Smooth muscle cell (in vitro differentiated cells): ENCODE measurements around the gene POLR1H. TPM values are rescaled to one million over a fixed set of nuclear protein-coding genes. Genes with fewer than 3 reads are reported as not detected.

Source experiments
- DNase-seq: peaks from one replicate; lab custom pipeline; 2025; ENCODE audit not compliant: unreplicated experiment; lab: John Stamatoyannopoulos, UW
- H2AFZ ChIP-seq: fragments of 200-600 bp; sonication (generic); 2 replicates; pipeline ENCODE4 v1.6.0; 2016; ENCODE audit warnings: antibody characterized with exemption, low read depth, mild to moderate bottlenecking
- H3F3A ChIP-seq: fragments of 200-600 bp; sonication (generic); 2 replicates; pipeline ENCODE4 v1.6.0; 2017; ENCODE audit warnings: antibody characterized with exemption, low read depth
- H3K27ac ChIP-seq: fragments of 200-600 bp; sonication (generic); 2 replicates; pipeline ENCODE4 v1.5.1; 2016; ENCODE audit warnings: low read depth, mild to moderate bottlenecking
- H3K27me3 ChIP-seq: fragments of 200-600 bp; sonication (generic); 2 replicates; pipeline ENCODE4 v1.6.1; 2016; ENCODE audit warnings: low read depth, mild to moderate bottlenecking
- H3K36me3 ChIP-seq: fragments of 200-600 bp; sonication (generic); 2 replicates; pipeline ENCODE4 v1.5.1; 2016; ENCODE audit warnings: low read depth
- H3K4me1 ChIP-seq: fragments of 200-600 bp; sonication (generic); 2 replicates; pipeline ENCODE4 v1.5.1; 2016; ENCODE audit warnings: low read depth
- H3K4me2 ChIP-seq: fragments of 200-600 bp; sonication (generic); 2 replicates; pipeline ENCODE4 v1.6.0; 2016; ENCODE audit warnings: mild to moderate bottlenecking
- H3K4me3 ChIP-seq: fragments of 200-600 bp; sonication (generic); 2 replicates; pipeline ENCODE4 v1.5.1; 2016; ENCODE audit warnings: mild to moderate bottlenecking
- H3K79me2 ChIP-seq: fragments of 200-600 bp; sonication (generic); 2 replicates; pipeline ENCODE4 v1.6.0; 2016; ENCODE audit warnings: low read depth, mild to moderate bottlenecking
- H3K9ac ChIP-seq: fragments of 200-600 bp; sonication (generic); 2 replicates; pipeline ENCODE4 v1.6.0; 2016; ENCODE audit warnings: low read depth
- H3K9me3 ChIP-seq: fragments of 200-600 bp; sonication (generic); replicated peaks from 2 replicates; pipeline ENCODE4 v1.5.1; 2016; ENCODE audit warnings: low read depth
- H4K20me1 ChIP-seq: fragments of 200-600 bp; sonication (generic); 2 replicates; pipeline ENCODE4 v1.6.0; 2016; ENCODE audit warnings: low read depth
- CTCF ChIP-seq: fragments of 200-600 bp; sonication (generic); IDR thresholded peaks from 2 replicates; pipeline ENCODE4 v1.5.1; 2017; ENCODE audit warnings: borderline replicate concordance, mild to moderate bottlenecking, antibody characterized with exemption; ENCODE audit not compliant: insufficient read depth, poor library complexity, severe bottlenecking
- WGBS: methylation state at CpG from one replicate; pipeline ENCODE4 v1.1.7; 2016; ENCODE audit warnings: low lambda C conversion rate; 5-methylcytosine and 5-hydroxymethylcytosine counted together
- polyA plus RNA-seq: library from polyadenylated mRNA; unstranded; fragments of >200 nt; fragmentation: Nextera tagmentation; extraction: Ambion mirVana; gene quantifications from 2 replicates; pipeline ENCODE4 v1.2.1, GENCODE V29; 2016
- total RNA-seq: library from RNA; depleted of rRNA; stranded (reverse); fragments of >200 nt; gene quantifications from 2 replicates; pipeline ENCODE4 v1.2.3, GENCODE V29; 2014

Gene POLR1H
- total and polyA plus RNA-seq, 2 experiments from 2014 or later, result 21.0 to 35.1 TPM

- H3F3A ChIP-seq, result peaks cover 3% of the 10 kb centered on the region
- no peak overlapping the region for H3K4me2 ChIP-seq
- TF ChIP-seq CTCF, result no peak
- no peak for DNase-seq
- H3K9me3 ChIP-seq, result no peaks in the 10 kb centered on the region
- no peaks in the 10 kb centered on the region for H3K79me2 ChIP-seq
- no peaks in the 10 kb centered on the region for H3K36me3 ChIP-seq
- no peak overlapping the region for H3K9ac ChIP-seq
- no peaks in the 10 kb centered on the region for H3K4me1 ChIP-seq
- no peaks in the 10 kb centered on the region for H3K27me3 ChIP-seq
- H2AFZ ChIP-seq, result no peak overlapping the region
- no peaks in the 10 kb centered on the region for H4K20me1 ChIP-seq
- 35% methylated on average over 1 of the region's 1 CpG for WGBS
- H3K27ac ChIP-seq, result no peak overlapping the region
- no peak overlapping the region for H3K4me3 ChIP-seq
These were observed 18.2 kb upstream of the POLR1H start for GRCh38 chr6:30042914-30043313.

GRCh38 chr6:30043744-30044143 lies 17.3 kb upstream of the POLR1H start:
- Histone ChIP-seq H3K79me2 (no peaks in the 10 kb centered on the region), H3K9me3 (no peaks in the 10 kb centered on the region), H3F3A (peaks cover 3% of the 10 kb centered on the region), H3K4me1 (no peaks in the 10 kb centered on the region), H3K4me2 (no peak overlapping the region), H4K20me1 (no peaks in the 10 kb centered on the region), H3K27ac (no peak overlapping the region), H3K27me3 (no peaks in the 10 kb centered on the region), H3K9ac (no peak overlapping the region), H2AFZ (no peak overlapping the region), H3K36me3 (no peaks in the 10 kb centered on the region), H3K4me3 (no peak overlapping the region)
- no peak for TF ChIP-seq CTCF
- WGBS, result 94% methylated on average over 2 of the region's 2 CpGs
- DNase-seq, result no peak

GRCh38 chr6:30044630-30045029 lies 16.4 kb upstream of the POLR1H start:
- no peak for TF ChIP-seq CTCF
- Histone ChIP-seq H3K4me3 (no peak overlapping the region), H3K9me3 (no peaks in the 10 kb centered on the region), H3F3A (peaks cover 3% of the 10 kb centered on the region), H3K79me2 (no peaks in the 10 kb centered on the region), H3K36me3 (no peaks in the 10 kb centered on the region), H2AFZ (no peak overlapping the region), H3K9ac (no peak overlapping the region), H4K20me1 (no peaks in the 10 kb centered on the region), H3K27me3 (no peaks in the 10 kb centered on the region), H3K4me1 (no peaks in the 10 kb centered on the region), H3K27ac (peak overlapping the region; percentile 43), H3K4me2 (no peak overlapping the region)
- no peak for DNase-seq
- 22% methylated on average over 2 of the region's 2 CpGs for WGBS

- Histone ChIP-seq H3K27me3 (no peaks in the 10 kb centered on the region), H3K36me3 (no peaks in the 10 kb centered on the region), H3K27ac (no peak overlapping the region), H4K20me1 (no peaks in the 10 kb centered on the region), H3F3A (peaks cover 3% of the 10 kb centered on the region), H3K79me2 (no peaks in the 10 kb centered on the region), H2AFZ (no peak overlapping the region), H3K4me1 (no peaks in the 10 kb centered on the region), H3K4me2 (no peak overlapping the region), H3K9me3 (no peaks in the 10 kb centered on the region), H3K9ac (no peak overlapping the region), H3K4me3 (no peak overlapping the region)
- DNase-seq, result no peak
- TF ChIP-seq CTCF, result no peak
- WGBS, result 78% methylated on average over 2 of the region's 2 CpGs
These were observed 13.8 kb upstream of the POLR1H start for GRCh38 chr6:30047220-30047619.
